ENCODE data around the gene FAM117A. TPM values are rescaled to one million over a fixed set of nuclear protein-coding genes. Genes with fewer than 3 reads are reported as not detected.

The FAM117A gene
- total RNA-seq, 1 donor from 2014 or later = 30.0 TPM

- Mint-ChIP-seq H3K4me1 (peaks cover 36% of the 10 kb centered on the region), H3K9me3 (no peaks in the 10 kb centered on the region), H3K27ac (no peak overlapping the region), H3K4me3 (no peak overlapping the region), H3K36me3 (ENCODE audit: low read depth) (peaks cover 86% of the 10 kb centered on the region), H3K27me3 (no peaks in the 10 kb centered on the region)
- intact Hi-C loops (cut with micrococcal nuclease) = no loop called here
- ChIA-PET POLR2A (interaction anchor here (0.6 to 0.8 kb wide), 2 partner anchors 45 to 78 kb away, joined by 3 read pairs; no protein-coding TSS in a partner anchor), CTCF (no interaction called here)
- no peak for ATAC-seq (ENCODE audit: low read depth)
- TF ChIP-seq CTCF (IDR thresholded peaks at IDR 0.05) = no peak
- no peak for DNase-seq
Observed at GRCh38 chr17:49793309-49793708, 29.4 kb upstream of the FAM117A start.

GRCh38 chr17:49789243-49789578, 25.3 kb upstream of the FAM117A start:
- ATAC-seq (ENCODE audit: low read depth) (no peak), DNase-seq (no peak)
- Mint-ChIP-seq H3K27me3 (no peaks in the 10 kb centered on the region), H3K27ac (peak overlapping the region; percentile 96), H3K4me1 (peaks cover 42% of the 10 kb centered on the region), H3K4me3 (peak overlapping the region; percentile 94), H3K9me3 (no peaks in the 10 kb centered on the region), H3K36me3 (ENCODE audit: low read depth) (peaks cover 55% of the 10 kb centered on the region)
- ChIA-PET CTCF (no interaction called here), POLR2A (interaction anchor here (0.5 to 3.8 kb wide), 8 partner anchors 26 to 1818 kb away, joined by 3 to 55 read pairs (median 9); partner anchors contain the start of genes CDK5RAP3, FAM117A and SLC35B1)
- no peak for TF ChIP-seq CTCF (IDR thresholded peaks at IDR 0.05)
- intact Hi-C loops (cut with micrococcal nuclease) = loop anchor here (2.0 to 5.0 kb wide), 4 partner anchors 40 to 597 kb away; no protein-coding TSS in a partner anchor

GRCh38 chr17:49788478-49789242, 24.7 kb upstream of the FAM117A start, which contains the start of gene KAT7:
TSS of gene KAT7 (plus strand) at chr17:49788681. CDS start at chr17:49788835, 154 bp downstream.
- Mint-ChIP-seq H3K4me3 (peak within 1 kb of the TSS; percentile 94), H3K4me1 (peaks cover 42% of the 10 kb centered on the region), H3K36me3 (ENCODE audit: low read depth) (peaks cover 49% of the 10 kb centered on the region), H3K27ac (peak within 1 kb of the TSS; percentile 96), H3K27me3 (no peaks in the 10 kb centered on the region), H3K9me3 (no peaks in the 10 kb centered on the region)
- intact Hi-C loops (cut with micrococcal nuclease) = loop anchor here (1.0 to 5.0 kb wide), 9 partner anchors 24 to 596 kb away; partner anchors contain the start of gene FAM117A
- CTCF ChIA-PET = interaction anchor here (1.1 to 2.3 kb wide), 4 partner anchors 80 to 219 kb away, joined by 3 to 17 read pairs (median 4); partner anchors contain the start of gene SLC35B1
- peak; percentile 90 for DNase-seq
- TF ChIP-seq CTCF (IDR thresholded peaks at IDR 0.05) = no peak
- ATAC-seq (ENCODE audit: low read depth) = peak; percentile 86
- POLR2A ChIA-PET = interaction anchor here (0.5 to 3.8 kb wide), 28 partner anchors 9 to 1818 kb away, joined by 3 to 55 read pairs (median 4); partner anchors contain the start of genes ACSF2, ATP5MC1, CDK5RAP3 and FAM117A

- peaks cover 43% of the 10 kb centered on the region for H3K36me3 Mint-ChIP-seq (ENCODE audit: low read depth)
- DNase-seq (peak; percentile 24), ATAC-seq (ENCODE audit: low read depth) (no peak)
- H3K4me1 Mint-ChIP-seq = peaks cover 39% of the 10 kb centered on the region
- no peaks in the 10 kb centered on the region for H3K9me3 Mint-ChIP-seq
- ChIA-PET POLR2A (interaction anchor here (0.5 to 3.8 kb wide), 28 partner anchors 9 to 1817 kb away, joined by 3 to 55 read pairs (median 4); partner anchors contain the start of genes ACSF2, ATP5MC1, CDK5RAP3 and FAM117A), CTCF (interaction anchor here (1.1 to 2.3 kb wide), 6 partner anchors 9 to 220 kb away, joined by 3 to 17 read pairs (median 3); partner anchors contain the start of gene SLC35B1)
- peak overlapping the region; percentile 96 for H3K27ac Mint-ChIP-seq
- no peaks in the 10 kb centered on the region for H3K27me3 Mint-ChIP-seq
- TF ChIP-seq CTCF (IDR thresholded peaks at IDR 0.05) = no peak
- intact Hi-C loops (cut with micrococcal nuclease) = loop anchor here (1.0 to 5.0 kb wide), 9 partner anchors 24 to 596 kb away; partner anchors contain the start of gene FAM117A
- H3K4me3 Mint-ChIP-seq = peak overlapping the region; percentile 94
Observed at GRCh38 chr17:49787884-49788477, 24.1 kb upstream of the FAM117A start.
